Measurements from ENCODE around the gene APEH.

DNA sequence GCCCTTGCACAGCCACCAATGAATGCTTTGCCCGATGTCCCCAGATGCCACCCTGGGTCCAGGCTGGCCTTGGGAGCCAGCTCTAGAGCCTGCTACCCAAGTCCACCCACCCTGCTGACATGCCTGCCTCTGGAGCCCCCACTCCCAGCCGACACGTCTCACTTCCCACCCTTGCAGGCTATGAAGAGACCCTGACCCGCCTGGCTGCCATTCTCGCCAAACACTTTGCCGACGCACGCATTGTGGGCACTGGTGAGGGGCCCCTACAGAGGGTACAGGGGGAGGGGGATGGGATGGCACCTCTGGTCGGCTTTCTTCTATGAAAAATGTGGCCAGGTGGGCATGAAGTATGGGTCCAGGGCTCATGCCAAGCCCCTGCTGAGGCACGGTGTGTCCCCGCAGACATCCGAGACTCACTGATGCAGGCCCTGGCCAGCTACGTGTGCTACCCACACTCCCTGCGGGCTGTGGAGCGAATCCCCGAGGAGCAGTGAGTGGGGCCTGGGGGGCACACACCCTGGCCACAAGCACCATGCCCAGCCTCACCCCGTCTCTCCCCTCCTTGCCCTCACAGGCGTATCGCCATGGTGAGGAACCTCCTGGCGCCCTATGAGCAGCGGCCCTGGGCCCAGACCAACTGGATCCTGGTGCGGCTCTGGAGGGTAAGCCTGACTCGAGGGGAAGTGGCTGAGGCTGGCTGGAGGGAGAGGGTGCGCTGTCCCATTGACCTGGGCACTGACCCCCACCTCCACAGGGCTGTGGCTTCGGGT lies 39.4 kb downstream of the APEH start:
- TF ChIP-seq POLR2AphosphoS5 (IDR thresholded peaks at IDR 0.05; ENCODE audit: borderline replicate concordance, low read depth, low read length) = no peak
- no peak for TF ChIP-seq EZH2 (IDR thresholded peaks at IDR 0.05)
- TF ChIP-seq FOXP2 (optimal IDR thresholded peaks at IDR 0.05; ENCODE audit: control extremely low read depth, extremely low read length, insufficient read depth) = no peak

All from SK-N-MC (cell line).